ENCODE results near the gene MCM7. TPM values are rescaled to one million over a fixed set of nuclear protein-coding genes. Genes with fewer than 3 reads are reported as not detected.

The MCM7 gene
- total and polyA plus RNA-seq, 2 of the 13 experiments (the other 11 are each of a cell fraction or from before 2014, with no cell fraction given) = 84.5 to 214 TPM

DNA sequence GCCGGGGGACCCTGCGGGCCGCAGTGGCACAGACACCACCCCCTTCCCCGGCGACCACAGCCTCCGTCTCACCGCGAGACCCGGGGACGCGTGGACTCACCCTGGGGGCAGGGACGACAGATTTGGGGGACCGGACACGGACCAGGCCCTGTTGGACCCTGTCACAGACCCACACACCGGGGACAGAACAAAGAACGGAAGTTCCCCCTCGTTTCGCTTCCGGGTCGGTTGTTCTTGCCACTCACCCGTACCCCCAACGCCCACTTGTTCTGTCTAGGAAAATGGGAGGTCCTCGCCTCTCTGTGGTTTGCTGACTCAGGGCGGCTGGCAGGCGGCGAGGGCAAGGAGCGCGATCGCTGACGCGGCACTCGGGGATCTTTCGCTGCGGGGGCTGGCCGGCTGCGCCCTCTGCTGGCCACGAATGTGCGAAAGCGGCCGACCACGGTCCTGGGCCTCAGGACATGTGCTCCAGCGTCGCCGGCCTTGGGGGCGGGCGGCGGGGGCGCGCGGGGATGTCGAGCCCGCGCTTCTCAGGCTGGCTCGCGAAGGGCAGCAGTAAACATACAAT lies 19.6 kb downstream of the MCM7 start, which contains the start of gene ZNF3 (continued):
- TF ChIP-seq, protein P1, sequence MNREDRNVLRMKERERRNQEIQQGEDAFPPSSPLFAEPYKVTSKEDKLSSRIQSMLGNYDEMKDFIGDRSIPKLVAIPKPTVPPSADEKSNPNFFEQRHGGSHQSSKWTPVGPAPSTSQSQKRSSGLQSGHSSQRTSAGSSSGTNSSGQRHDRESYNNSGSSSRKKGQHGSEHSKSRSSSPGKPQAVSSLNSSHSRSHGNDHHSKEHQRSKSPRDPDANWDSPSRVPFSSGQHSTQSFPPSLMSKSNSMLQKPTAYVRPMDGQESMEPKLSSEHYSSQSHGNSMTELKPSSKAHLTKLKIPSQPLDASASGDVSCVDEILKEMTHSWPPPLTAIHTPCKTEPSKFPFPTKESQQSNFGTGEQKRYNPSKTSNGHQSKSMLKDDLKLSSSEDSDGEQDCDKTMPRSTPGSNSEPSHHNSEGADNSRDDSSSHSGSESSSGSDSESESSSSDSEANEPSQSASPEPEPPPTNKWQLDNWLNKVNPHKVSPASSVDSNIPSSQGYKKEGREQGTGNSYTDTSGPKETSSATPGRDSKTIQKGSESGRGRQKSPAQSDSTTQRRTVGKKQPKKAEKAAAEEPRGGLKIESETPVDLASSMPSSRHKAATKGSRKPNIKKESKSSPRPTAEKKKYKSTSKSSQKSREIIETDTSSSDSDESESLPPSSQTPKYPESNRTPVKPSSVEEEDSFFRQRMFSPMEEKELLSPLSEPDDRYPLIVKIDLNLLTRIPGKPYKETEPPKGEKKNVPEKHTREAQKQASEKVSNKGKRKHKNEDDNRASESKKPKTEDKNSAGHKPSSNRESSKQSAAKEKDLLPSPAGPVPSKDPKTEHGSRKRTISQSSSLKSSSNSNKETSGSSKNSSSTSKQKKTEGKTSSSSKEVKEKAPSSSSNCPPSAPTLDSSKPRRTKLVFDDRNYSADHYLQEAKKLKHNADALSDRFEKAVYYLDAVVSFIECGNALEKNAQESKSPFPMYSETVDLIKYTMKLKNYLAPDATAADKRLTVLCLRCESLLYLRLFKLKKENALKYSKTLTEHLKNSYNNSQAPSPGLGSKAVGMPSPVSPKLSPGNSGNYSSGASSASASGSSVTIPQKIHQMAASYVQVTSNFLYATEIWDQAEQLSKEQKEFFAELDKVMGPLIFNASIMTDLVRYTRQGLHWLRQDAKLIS (CRISPR knock-in tag; IDR thresholded peaks at IDR 0.05) = no peak
- TF ChIP-seq ZNF160 (CRISPR knock-in tag; IDR thresholded peaks at IDR 0.05) = peak; percentile 70; the same call in 1 of the 2 replicates
- peak; percentile 66; the same call in 1 of the 2 replicates for TF ChIP-seq ZNF709 (CRISPR knock-in tag; IDR thresholded peaks at IDR 0.05)
- peak; percentile 97 for TF ChIP-seq SALL1 (CRISPR knock-in tag; IDR thresholded peaks at IDR 0.05)
- TF ChIP-seq, protein P2, sequence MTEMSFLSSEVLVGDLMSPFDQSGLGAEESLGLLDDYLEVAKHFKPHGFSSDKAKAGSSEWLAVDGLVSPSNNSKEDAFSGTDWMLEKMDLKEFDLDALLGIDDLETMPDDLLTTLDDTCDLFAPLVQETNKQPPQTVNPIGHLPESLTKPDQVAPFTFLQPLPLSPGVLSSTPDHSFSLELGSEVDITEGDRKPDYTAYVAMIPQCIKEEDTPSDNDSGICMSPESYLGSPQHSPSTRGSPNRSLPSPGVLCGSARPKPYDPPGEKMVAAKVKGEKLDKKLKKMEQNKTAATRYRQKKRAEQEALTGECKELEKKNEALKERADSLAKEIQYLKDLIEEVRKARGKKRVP (CRISPR knock-in tag; IDR thresholded peaks at IDR 0.05) = peak in 1 of 2 experiments; percentile 66; a peak in 1 of 4 replicates
- peak; percentile 69; the same call in 1 of the 2 replicates for TF ChIP-seq ZZZ3 (CRISPR knock-in tag; IDR thresholded peaks at IDR 0.05; ENCODE audit: borderline replicate concordance)
- TF ChIP-seq, protein P3, sequence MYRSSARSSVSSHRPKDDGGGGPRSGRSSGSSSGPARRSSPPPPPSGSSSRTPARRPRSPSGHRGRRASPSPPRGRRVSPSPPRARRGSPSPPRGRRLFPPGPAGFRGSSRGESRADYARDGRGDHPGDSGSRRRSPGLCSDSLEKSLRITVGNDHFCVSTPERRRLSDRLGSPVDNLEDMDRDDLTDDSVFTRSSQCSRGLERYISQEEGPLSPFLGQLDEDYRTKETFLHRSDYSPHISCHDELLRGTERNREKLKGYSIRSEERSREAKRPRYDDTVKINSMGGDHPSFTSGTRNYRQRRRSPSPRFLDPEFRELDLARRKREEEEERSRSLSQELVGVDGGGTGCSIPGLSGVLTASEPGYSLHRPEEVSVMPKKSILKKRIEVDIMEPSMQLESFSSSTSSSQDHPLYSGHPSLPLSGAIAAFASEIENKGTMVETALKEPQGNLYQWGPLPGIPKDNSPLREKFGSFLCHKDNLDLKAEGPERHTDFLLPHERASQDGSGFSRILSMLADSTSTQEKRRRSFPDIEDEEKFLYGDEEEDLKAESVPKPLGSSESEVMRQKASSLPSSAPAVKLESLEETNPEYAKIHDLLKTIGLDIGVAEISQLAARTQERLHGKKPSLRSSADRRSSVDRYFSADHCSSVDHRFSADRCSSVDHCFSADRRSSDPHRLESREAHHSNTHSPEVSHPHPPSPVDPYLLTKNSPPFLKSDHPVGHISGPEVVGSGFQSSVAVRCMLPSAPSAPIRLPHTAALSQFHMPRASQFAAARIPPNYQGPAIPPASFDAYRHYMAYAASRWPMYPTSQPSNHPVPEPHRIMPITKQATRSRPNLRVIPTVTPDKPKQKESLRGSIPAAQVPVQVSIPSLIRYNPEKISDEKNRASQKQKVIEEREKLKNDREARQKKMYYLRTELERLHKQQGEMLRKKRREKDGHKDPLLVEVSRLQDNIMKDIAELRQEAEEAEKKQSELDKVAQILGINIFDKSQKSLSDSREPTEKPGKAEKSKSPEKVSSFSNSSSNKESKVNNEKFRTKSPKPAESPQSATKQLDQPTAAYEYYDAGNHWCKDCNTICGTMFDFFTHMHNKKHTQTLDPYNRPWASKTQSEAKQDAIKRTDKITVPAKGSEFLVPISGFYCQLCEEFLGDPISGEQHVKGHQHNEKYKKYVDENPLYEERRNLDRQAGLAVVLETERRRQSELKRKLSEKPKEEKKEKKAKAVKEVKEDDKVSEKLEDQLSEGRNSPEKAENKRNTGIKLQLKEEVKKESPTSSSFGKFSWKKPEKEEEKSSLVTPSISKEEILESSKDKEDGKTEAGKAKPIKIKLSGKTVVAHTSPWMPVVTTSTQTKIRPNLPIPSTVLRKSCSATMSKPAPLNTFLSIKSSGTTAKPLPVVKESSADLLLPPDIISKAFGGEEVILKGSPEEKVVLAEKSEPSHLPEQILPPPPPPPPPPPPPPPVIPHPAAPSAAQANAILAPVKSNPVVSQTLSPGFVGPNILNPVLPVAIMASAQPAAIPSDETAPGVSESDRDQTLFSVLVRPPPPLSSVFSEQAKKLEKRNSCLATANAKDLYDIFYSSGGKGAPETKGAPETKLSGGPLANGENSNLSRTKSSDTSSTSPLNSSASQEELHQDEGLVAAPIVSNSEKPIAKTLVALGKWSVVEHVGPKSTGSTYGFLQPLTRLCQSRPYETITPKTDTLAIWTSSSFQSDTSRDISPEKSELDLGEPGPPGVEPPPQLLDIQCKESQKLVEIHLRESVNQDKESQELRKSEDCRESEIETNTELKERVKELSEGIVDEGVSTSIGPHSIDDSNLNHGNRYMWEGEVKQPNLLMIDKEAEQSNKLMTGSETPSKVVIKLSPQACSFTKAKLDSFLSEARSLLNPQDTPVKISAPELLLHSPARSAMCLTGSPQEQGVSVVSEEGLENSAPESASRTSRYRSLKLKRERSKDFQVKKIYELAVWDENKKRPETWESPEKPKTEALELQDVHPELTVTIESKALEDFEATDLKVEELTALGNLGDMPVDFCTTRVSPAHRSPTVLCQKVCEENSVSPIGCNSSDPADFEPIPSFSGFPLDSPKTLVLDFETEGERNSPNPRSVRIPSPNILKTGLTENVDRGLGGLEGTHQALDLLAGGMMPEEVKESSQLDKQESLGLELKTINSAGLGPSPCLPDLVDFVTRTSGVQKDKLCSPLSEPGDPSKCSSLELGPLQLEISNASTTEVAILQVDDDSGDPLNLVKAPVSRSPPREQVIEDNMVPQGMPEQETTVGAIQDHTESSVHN (CRISPR knock-in tag; IDR thresholded peaks at IDR 0.05) = no peak
- TF ChIP-seq, protein P4, sequence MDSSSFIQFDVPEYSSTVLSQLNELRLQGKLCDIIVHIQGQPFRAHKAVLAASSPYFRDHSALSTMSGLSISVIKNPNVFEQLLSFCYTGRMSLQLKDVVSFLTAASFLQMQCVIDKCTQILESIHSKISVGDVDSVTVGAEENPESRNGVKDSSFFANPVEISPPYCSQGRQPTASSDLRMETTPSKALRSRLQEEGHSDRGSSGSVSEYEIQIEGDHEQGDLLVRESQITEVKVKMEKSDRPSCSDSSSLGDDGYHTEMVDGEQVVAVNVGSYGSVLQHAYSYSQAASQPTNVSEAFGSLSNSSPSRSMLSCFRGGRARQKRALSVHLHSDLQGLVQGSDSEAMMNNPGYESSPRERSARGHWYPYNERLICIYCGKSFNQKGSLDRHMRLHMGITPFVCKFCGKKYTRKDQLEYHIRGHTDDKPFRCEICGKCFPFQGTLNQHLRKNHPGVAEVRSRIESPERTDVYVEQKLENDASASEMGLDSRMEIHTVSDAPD (CRISPR knock-in tag; IDR thresholded peaks at IDR 0.05) = no peak
- TF ChIP-seq FIP1L1 (IDR thresholded peaks at IDR 0.05; ENCODE audit: borderline replicate concordance, insufficient read depth, low read depth, low read length) = peak; percentile 61; the same call in 1 of the 2 replicates
- peak; percentile 68 for TF ChIP-seq SRY (CRISPR knock-in tag; IDR thresholded peaks at IDR 0.05)

Data from HepG2 (cell line).